ENCODE measurements around the gene CYFIP1.

The CYFIP1 gene

DNA sequence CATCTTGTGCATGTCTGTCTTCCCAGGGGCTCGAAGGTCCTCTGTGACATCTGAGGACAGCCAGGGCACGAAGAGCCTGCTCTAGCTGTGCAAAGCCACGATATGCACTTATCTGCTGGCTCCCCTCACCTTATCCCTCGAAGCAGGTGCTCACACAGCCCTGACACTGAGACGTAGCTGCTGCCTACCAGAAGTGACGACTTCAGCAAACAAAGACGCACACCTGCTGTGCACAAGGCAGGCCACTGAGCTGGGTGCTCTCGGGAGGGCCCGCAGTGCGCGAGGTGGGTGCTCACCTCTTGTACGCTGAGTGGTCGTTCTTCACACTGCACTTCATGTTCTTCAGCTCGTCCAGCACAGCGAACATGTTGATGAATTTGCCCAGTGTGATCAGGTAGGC, 37.3 kb downstream of the CYFIP1 start:
- no peak overlapping the region for H3K4me3 ChIP-seq (ENCODE audit: low read depth, low read length)
- TF ChIP-seq, protein P1, sequence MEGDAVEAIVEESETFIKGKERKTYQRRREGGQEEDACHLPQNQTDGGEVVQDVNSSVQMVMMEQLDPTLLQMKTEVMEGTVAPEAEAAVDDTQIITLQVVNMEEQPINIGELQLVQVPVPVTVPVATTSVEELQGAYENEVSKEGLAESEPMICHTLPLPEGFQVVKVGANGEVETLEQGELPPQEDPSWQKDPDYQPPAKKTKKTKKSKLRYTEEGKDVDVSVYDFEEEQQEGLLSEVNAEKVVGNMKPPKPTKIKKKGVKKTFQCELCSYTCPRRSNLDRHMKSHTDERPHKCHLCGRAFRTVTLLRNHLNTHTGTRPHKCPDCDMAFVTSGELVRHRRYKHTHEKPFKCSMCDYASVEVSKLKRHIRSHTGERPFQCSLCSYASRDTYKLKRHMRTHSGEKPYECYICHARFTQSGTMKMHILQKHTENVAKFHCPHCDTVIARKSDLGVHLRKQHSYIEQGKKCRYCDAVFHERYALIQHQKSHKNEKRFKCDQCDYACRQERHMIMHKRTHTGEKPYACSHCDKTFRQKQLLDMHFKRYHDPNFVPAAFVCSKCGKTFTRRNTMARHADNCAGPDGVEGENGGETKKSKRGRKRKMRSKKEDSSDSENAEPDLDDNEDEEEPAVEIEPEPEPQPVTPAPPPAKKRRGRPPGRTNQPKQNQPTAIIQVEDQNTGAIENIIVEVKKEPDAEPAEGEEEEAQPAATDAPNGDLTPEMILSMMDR (conservative IDR thresholded peaks at IDR 0.05; ENCODE audit: low read depth, low read length) = no peak
- no peak for DNase-seq (ENCODE audit: low read depth)

DNA sequence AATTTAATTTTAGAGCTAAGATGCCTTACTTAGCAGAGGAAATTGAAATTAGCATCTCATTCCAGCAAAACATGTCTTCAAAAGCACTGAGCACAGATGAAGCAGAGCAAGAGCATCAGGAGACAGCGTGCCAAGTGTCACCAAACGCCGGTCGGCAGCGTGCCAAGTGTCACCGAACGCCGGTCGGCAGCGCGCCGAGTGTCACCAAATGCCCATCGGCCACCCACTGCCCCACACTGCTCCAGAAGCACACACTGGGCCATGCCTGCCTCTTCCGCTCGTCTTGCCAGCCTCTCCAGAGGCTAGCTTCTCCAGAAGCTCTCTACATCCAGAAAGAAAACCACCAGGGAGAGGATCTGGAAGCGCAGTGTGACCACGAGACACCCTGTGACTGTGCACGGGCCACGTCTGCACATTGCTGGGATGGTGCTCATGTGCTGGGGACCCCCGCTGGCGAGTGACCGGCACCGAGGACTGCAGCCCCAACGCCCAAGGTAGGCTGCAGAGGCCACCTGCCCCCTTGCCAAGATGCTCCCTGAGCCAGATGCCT, 37.8 kb downstream of the CYFIP1 start:
- TF ChIP-seq, protein P1 (conservative IDR thresholded peaks at IDR 0.05; ENCODE audit: low read depth, low read length) = no peak
- DNase-seq (ENCODE audit: low read depth) = no peak
- H3K4me3 ChIP-seq (ENCODE audit: low read depth, low read length) = no peak overlapping the region

DNA sequence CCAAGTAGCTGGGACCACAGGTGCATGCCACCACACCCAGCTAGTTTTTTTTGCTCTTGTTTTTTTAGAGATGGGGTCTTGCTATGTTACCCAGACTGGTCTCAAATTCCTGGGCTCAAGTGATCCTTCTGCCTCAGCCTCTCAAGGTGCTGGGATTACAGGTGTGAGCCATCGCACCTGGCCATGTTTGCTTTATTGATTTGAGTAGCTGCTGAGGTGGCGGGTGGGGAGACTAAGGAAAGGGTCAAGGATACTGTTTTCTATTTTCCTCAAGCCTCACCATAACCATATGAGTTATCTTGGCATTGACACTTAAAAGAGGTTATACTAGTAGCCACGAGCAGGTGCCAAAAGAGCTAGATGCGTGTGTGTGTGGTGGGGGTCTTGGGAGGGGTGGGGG, 39.0 kb downstream of the CYFIP1 start:
- DNase-seq (ENCODE audit: low read depth) = no peak
- no peak overlapping the region for H3K4me3 ChIP-seq (ENCODE audit: low read depth, low read length)
- TF ChIP-seq, protein P1 (conservative IDR thresholded peaks at IDR 0.05; ENCODE audit: low read depth, low read length) = no peak

DNA sequence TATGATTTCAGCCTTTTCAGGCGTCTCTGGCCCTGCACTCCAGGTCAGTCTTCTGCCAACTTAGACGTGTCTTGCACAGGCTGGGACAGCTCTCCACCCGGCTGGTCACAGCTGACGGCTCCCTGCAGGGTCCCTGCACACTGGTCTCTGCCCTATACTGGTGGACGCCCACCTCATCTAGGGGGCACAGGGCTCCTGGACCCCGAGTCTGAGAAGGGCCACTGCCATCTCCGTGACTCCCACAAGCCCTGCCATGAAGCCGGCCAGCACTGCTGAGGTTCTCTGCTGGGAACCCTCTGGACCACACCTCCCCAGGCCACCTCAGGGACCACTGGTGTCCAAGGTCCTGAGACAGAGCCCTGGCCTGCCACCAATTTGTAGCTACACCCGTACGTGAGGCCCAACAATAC, 40.5 kb downstream of the CYFIP1 start:
- no peak overlapping the region for H3K4me3 ChIP-seq (ENCODE audit: low read depth, low read length)
- no peak for DNase-seq (ENCODE audit: low read depth)
- TF ChIP-seq, protein P1 (conservative IDR thresholded peaks at IDR 0.05; ENCODE audit: low read depth, low read length) = no peak

DNA sequence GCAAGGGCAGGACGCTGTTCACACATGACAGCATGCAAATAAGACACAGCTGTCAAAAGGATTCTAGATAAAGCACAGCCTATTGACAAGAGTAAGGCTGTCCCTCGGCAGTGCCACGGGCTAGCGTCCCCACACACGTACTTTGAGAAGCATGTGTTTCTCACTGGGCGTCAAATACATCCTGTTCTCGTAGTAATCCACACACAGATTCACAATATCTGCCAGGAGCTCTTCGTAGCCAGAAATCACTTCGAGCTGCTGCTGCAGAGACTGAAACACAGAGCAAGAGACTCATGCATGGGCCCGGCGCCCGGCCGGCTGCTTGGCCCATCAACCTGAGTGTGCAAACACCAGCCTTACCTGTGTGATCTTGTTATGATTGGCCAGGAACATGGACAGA, 41.1 kb downstream of the CYFIP1 start:
- TF ChIP-seq, protein P1 (conservative IDR thresholded peaks at IDR 0.05; ENCODE audit: low read depth, low read length) = no peak
- H3K4me3 ChIP-seq (ENCODE audit: low read depth, low read length) = no peak overlapping the region
- no peak for DNase-seq (ENCODE audit: low read depth)

DNA sequence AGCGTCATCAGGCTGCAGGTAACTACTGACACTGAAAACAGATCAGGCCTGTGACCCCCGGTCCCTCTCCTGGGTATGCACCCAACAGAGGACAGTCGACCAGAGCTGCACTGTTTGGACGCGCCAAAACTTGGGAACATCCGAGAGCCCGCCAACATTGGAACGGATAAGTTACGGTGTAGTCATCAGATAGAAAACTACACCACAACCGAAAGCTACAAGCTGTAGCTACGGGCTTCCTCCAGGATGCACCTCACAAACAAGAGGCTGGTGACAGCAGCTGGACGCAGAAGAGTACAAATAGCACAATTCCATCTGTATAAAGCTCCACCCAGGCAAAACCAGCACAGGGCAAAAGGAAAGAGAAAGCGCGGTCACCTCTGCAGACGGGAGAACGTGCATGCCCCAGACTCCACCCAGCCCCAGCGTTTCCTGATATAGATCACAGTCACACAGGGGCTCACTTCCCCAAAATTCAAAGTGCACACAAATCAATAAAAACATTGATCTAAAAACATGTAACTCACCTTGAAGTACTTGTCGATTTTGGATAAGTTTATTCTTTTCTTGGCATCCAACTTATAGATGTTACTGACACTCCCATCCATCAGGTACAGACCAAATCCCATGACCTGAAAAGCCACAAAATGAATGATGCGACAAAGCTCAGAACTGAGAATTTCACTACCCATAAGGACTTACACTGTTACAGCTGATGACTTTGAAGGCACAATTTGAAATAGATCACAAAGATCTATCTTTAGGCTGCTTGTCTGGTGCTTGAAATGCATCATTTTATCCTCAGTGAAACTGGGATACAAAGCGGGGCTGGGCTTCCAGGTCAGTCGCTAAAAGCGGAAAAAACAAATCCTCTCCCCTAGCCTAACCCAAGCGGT, 43.3 kb downstream of the CYFIP1 start:
- TF ChIP-seq, protein P1 (conservative IDR thresholded peaks at IDR 0.05; ENCODE audit: low read depth, low read length) = no peak
- no peak for DNase-seq (ENCODE audit: low read depth)
- no peak overlapping the region for H3K4me3 ChIP-seq (ENCODE audit: low read depth, low read length)
